C4-2B (cell line): ENCODE measurements around the gene ANKFY1.

Experiments
- ZFX ChIP-seq: fragments of 450-650 bp; IDR thresholded peaks from 2 replicates; pipeline ENCODE4 v1.6.1; 2017
- TF ChIP-seq, protein P1 (sequence below): fragments of 450-650 bp; conservative IDR thresholded peaks from 2 replicates; pipeline ENCODE4 v1.5.1; 2017; ENCODE audit warnings: mild to moderate bottlenecking

DNA sequence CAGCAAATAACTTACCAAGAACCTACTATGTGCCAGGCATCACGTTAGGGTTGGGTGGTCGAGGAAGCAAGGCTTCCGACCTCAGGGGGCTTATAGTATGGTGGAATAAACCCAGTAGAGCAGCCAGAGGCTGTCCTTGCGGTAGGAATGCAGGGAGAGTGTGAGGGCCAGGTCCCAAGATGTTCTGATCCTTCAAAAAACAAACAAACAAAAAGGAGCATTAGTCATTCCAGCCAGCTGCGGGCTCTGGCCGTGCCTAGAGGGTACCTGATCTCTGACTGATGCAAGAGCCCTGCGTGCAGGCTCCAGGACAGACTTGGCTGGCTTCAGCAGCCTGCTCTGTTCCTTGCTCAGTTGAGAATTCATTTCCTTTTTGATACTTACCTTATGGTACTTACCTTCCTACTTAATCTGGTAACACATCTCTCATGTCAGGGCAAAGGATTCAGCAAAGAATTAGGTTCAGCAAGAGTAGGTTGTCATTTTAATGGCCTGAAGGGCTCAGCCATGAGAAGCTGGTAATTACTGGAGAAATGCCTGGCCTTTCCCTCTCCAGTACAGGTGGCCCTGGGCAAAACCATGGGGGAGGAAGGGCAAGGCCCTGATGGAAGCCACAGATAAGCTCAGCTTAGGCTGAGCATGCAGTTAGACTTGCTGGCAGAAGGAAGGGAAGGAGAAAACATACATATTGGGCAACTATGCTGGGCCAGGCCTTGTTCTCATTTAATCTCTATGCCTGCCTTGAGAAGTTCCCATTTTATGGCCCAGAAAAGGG lies 102.4 kb downstream of the ANKFY1 start:
- TF ChIP-seq, protein P1, sequence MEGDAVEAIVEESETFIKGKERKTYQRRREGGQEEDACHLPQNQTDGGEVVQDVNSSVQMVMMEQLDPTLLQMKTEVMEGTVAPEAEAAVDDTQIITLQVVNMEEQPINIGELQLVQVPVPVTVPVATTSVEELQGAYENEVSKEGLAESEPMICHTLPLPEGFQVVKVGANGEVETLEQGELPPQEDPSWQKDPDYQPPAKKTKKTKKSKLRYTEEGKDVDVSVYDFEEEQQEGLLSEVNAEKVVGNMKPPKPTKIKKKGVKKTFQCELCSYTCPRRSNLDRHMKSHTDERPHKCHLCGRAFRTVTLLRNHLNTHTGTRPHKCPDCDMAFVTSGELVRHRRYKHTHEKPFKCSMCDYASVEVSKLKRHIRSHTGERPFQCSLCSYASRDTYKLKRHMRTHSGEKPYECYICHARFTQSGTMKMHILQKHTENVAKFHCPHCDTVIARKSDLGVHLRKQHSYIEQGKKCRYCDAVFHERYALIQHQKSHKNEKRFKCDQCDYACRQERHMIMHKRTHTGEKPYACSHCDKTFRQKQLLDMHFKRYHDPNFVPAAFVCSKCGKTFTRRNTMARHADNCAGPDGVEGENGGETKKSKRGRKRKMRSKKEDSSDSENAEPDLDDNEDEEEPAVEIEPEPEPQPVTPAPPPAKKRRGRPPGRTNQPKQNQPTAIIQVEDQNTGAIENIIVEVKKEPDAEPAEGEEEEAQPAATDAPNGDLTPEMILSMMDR: no peak
- TF ChIP-seq ZFX: no peak; the same call in 1 of the 2 replicates
